Inflammatory macrophage treated with lipopolysaccharide for 1 hour (primary cell): ENCODE results near the gene STMND1.

Source experiments
- DNase-seq, 2 donors: peaks; one replicate each; pipeline ENCODE4 v3.0.0-alpha.2; 2020 to 2022

The STMND1 gene

DNA sequence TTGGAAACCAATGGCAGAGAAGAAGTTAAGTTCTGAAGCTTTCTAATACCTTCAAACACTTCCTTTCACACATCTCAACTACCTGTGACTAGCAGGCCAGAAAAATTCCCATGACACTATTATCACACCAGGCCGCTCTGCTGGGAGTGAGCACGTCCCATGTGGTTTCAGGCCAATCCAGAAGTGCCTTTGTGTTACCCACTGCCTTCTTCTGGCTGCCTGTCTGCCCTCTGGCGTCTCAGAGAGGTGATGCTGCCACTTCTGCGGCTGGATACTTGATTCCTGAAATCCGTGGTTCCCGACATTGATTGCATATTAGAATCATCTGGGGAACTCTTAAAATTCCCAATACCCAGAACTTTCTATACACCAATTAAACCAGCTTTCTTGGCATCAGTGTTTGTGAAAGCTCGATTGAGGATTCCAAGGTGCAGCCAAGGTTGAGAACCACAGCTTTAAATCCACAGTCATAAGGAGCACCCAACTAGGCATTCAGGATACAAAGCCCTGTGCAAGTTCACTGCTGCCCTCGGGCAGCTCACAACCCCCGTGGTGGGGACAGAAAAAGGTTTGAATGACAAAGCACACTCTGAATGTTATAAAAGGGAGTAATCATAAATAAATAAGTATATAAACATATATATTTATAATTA is 65.6 kb downstream of the STMND1 start:
- DNase-seq = no peak

DNA sequence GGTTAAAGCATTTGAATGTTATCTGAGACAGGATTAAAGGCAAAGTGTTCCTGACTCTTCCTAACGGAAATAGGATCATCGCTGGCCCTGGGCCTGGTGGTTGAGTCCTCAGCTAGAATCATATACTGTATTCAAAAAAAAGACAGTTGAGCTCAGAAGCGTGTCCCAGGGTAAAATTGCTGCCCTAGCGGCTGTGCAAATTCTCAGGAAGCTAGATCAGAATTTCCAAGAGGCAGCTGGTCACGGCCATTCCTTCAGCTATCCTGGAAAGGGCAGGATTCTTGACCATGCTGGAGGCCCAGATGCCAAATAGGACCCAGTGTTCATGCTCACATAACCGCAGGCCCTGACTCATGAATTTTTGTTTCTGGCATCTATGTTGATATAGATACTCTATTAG is 67.4 kb downstream of the STMND1 start:
- no peak for DNase-seq

DNA sequence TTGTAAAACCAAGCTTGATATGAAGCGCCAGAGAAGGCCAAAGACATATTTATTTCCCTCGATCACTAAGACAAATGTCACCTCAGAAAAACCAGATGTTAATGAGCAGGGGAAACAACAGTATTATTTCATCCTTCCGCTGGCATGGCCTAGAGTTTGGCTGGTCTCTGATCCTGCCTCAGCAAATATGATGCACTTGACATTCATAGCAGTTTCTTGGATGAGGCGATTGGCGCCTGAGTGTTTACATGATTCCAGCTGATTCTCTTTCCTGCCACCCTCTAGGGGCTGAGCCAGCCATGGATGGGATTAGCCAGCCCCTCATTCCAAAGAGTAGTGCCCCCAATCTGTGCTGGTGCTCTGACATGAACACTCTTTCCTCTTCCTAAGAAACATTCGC is 67.9 kb downstream of the STMND1 start:
- DNase-seq = no peak

DNA sequence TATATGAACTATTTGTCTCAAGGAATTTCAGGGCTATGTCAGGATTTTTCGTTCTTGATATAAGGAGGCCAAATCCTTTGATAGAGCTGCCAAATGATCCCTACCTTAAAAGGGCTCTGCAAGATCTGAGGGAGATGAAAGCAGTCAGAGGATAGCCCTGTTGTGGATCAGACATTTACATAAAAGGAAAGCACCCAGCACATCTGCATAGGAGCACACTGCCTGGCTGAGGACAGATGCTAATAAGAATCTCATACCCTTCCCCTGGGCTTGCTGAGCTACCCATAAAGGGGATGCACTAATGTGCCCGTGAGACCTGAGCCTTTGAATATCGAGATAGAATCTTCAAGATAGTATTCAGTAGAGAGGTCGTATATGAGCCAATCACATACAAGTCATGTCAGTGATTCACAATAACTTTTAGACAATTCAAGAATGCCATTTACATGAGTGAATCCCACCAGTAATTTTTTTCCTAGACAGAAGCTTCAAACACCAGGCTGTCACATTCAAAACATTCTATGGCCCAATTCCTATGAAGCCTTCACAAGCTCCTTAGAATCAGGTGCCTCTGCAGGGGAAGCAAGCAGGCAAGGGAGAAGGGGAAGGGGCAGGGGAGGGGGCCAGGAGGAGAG is 71.1 kb downstream of the STMND1 start:
- DNase-seq = no peak

DNA sequence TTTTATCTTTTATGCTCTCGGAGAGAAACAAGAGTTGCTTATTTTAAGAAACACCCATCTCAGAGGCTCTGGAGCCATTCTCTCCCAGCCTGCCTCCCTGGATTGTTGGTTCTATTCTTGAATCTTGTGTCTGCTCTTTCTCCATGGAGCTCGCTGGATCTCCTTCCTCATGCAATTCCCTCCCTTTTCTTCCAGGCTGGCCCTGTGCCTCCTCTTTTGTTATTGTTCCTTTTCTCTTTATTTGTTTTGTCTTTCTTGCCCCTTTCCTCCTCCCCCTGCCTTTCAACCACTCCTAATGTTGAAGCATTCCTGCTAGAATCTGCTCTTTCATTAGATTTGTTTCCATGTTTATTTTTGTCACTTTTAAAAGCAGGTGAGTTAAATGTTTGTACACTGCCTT is 76.5 kb downstream of the STMND1 start:
- DNase-seq = no peak

DNA sequence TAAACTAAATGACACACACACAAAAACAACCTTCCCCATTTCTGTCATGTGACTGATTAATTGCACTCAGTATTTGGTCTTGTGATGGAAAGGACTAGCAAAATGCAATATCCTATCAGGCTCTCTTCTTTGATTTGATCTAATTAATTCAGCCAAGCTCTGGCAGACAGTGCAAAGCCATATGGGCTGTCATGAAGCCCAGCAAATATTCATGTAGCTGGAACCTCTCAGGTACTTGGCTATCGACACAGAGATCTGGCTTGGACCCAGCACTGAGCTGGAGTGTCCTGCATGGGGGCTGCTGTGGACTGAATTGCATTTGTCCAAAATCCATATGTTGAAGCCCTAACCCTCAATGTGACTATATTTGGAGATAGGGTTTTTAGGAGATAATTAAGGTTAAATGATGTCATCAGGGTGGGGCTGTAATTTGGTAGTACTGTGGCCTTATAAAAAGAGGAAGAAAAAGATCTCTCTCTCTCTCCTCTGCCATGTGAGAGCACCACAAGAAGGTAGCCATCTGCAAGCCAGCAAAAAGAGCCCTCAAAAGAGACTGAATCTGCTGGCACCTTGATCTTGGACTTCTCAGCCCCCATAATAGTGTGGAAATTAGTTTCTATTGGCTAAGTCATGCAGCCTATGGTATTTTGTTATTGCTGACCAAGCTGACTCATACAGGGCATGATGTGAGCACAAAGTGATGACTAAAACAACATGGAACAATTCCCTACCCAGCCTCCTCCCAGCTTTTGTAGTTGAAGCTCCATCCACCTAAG is 77.1 kb downstream of the STMND1 start:
- DNase-seq = peak; percentile 9 to 15

DNA sequence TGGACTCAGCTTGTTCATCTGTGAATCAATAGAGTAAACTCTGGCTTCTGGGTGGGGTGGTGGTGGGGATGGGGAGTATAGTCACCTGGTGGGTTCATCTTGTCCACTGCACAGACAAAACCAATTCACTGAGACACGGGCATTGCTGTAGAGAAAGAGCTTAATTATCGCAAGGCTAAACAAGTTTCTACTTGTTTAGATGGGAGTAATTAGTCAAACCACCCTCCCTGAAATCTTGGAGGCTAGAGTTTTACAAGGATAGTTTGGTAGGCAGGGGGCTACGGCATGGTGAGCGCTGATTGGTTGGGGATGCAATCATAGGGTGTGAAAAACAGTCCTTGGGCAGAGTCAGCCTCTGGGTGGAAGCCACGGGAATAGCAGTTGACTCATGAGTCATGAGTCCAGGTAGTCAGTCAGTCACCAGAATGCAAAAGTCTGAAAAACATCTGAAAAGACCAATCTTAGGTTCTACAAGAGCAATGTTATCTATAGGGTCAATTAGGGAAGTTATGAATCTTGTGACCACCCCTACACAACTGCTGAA is 77.8 kb downstream of the STMND1 start:
- DNase-seq = no peak
